Measurements from ENCODE around the gene IL11. TPM values are rescaled to one million over a fixed set of nuclear protein-coding genes. Genes with fewer than 3 reads are reported as not detected.

IL11 gene
- total RNA-seq, 1 experiment from 2014 or later = 1.8 TPM

- ATAC-seq = peak; percentile 97
- POLR2A ChIA-PET = interaction anchor here (0.6 to 2.3 kb wide), 13 partner anchors 12 to 251 kb away, joined by 3 to 8 read pairs (median 4); partner anchors contain the start of genes FIZ1, KMT5C and TMEM238
- TF ChIP-seq NFYB (CRISPR knock-in tag; conservative IDR thresholded peaks at IDR 0.05; ENCODE audit: low read depth) (peak; percentile 82), CREM (CRISPR knock-in tag; IDR thresholded peaks at IDR 0.05) (peak; percentile 86), GTF2I (CRISPR knock-in tag; conservative IDR thresholded peaks at IDR 0.05) (no peak), ESRRA (CRISPR knock-in tag; IDR thresholded peaks at IDR 0.05; ENCODE audit: borderline replicate concordance) (no peak), SMAD3 (CRISPR knock-in tag; IDR thresholded peaks at IDR 0.05; ENCODE audit: borderline replicate concordance) (no peak), TEAD1 (CRISPR knock-in tag; IDR thresholded peaks at IDR 0.05) (peak; percentile 40; the same call in 1 of the 2 replicates), E2F4 (CRISPR knock-in tag; IDR thresholded peaks at IDR 0.05; ENCODE audit: borderline replicate concordance, low read depth) (peak; percentile 71; the same call in 1 of the 2 replicates), CREB1 (CRISPR knock-in tag; IDR thresholded peaks at IDR 0.05) (peak; percentile 68; the same call in 1 of the 2 replicates), ETV6 (CRISPR knock-in tag; IDR thresholded peaks at IDR 0.05) (peak; percentile 71), JUN (CRISPR knock-in tag; IDR thresholded peaks at IDR 0.05) (0 out of 2 replicates have a peak, but pooled peaks have one; percentile 2), E2F5 (CRISPR knock-in tag; IDR thresholded peaks at IDR 0.05) (peak; percentile 86; the same call in 1 of the 2 replicates), ZNF396 (CRISPR knock-in tag; IDR thresholded peaks at IDR 0.05; ENCODE audit: borderline replicate concordance) (no peak), NFE2L1 (CRISPR knock-in tag; IDR thresholded peaks at IDR 0.05) (peak; percentile 58; the same call in 1 of the 2 replicates), ZNF317 (CRISPR knock-in tag; IDR thresholded peaks at IDR 0.05; ENCODE audit: borderline replicate concordance, low read depth) (peak; percentile 64), TEAD4 (CRISPR knock-in tag; IDR thresholded peaks at IDR 0.05) (no peak), ATF1 (CRISPR knock-in tag; IDR thresholded peaks at IDR 0.05) (no peak), FOXP4 (CRISPR knock-in tag; IDR thresholded peaks at IDR 0.05) (peak; percentile 62; the same call in 1 of the 2 replicates), ZNF512 (CRISPR knock-in tag; IDR thresholded peaks at IDR 0.05; ENCODE audit: borderline replicate concordance) (no peak), FOXJ3 (CRISPR knock-in tag; IDR thresholded peaks at IDR 0.05; ENCODE audit: borderline replicate concordance) (no peak), ZNF263 (CRISPR knock-in tag; IDR thresholded peaks at IDR 0.05; ENCODE audit: low read depth) (peak; percentile 40; the same call in 1 of the 2 replicates), SP1 (CRISPR knock-in tag; conservative IDR thresholded peaks at IDR 0.05) (peak; percentile 90), ZNF121 (CRISPR knock-in tag; IDR thresholded peaks at IDR 0.05) (no peak)
- TF ChIP-seq, protein P1, sequence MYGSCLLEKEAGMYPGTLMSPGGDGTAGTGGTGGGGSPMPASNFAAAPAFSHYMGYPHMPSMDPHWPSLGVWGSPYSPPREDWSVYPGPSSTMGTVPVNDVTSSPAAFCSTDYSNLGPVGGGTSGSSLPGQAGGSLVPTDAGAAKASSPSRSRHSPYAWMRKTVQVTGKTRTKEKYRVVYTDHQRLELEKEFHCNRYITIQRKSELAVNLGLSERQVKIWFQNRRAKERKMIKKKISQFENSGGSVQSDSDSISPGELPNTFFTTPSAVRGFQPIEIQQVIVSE (CRISPR knock-in tag; IDR thresholded peaks at IDR 0.05; ENCODE audit: borderline replicate concordance) = no peak
- TF ChIP-seq, protein P2, sequence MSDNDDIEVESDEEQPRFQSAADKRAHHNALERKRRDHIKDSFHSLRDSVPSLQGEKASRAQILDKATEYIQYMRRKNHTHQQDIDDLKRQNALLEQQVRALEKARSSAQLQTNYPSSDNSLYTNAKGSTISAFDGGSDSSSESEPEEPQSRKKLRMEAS (CRISPR knock-in tag; IDR thresholded peaks at IDR 0.05) = peak; percentile 100
- TF ChIP-seq, protein P3, sequence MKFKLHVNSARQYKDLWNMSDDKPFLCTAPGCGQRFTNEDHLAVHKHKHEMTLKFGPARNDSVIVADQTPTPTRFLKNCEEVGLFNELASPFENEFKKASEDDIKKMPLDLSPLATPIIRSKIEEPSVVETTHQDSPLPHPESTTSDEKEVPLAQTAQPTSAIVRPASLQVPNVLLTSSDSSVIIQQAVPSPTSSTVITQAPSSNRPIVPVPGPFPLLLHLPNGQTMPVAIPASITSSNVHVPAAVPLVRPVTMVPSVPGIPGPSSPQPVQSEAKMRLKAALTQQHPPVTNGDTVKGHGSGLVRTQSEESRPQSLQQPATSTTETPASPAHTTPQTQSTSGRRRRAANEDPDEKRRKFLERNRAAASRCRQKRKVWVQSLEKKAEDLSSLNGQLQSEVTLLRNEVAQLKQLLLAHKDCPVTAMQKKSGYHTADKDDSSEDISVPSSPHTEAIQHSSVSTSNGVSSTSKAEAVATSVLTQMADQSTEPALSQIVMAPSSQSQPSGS (CRISPR knock-in tag; IDR thresholded peaks at IDR 0.05; ENCODE audit: borderline replicate concordance, low read depth) = peak; percentile 41; the same call in 1 of the 2 replicates
- TF ChIP-seq, protein P4, sequence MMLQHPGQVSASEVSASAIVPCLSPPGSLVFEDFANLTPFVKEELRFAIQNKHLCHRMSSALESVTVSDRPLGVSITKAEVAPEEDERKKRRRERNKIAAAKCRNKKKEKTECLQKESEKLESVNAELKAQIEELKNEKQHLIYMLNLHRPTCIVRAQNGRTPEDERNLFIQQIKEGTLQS (CRISPR knock-in tag; conservative IDR thresholded peaks at IDR 0.05) = no peak
These were observed 37.7 kb upstream of the IL11 start for GRCh38 chr19:55407800-55408532.

More at GRCh38 chr19:55407800-55408532, 37.7 kb upstream of the IL11 start:
- Mint-ChIP-seq H3K27ac (peak overlapping the region; percentile 92), H3K36me3 (peaks cover 45% of the 10 kb centered on the region), H3K9me3 (peaks cover 22% of the 10 kb centered on the region), H3K4me3 (peak overlapping the region; percentile 88), H3K4me1 (peaks cover 31% of the 10 kb centered on the region), H3K27me3 (ENCODE audit: low read depth) (peaks cover 36% of the 10 kb centered on the region)
- DNase-seq (ENCODE audit: low spot score) = peak; percentile 96
- CTCF ChIA-PET = interaction anchor here (1.0 to 2.5 kb wide), 4 partner anchors 10 to 247 kb away, joined by 3 to 11 read pairs (median 4); no protein-coding TSS in a partner anchor

Data from WTC11 (cell line).